HEK293 (cell line): ENCODE data around the gene C2CD3.

ENCODE experiments used
- CTCF ChIP-seq: fragments of 450-650 bp; formaldehyde crosslinking; IDR thresholded peaks from 2 replicates; pipeline ENCODE4 v1.5.1; 2016; ENCODE audit warnings: missing biosample characterization, missing genetic modification characterization
- HOXC10 ChIP-seq: sonication (generic); formaldehyde crosslinking; IDR thresholded peaks from 2 replicates; pipeline ENCODE4 v1.8.1; 2023; ENCODE audit warnings: mild to moderate bottlenecking, missing genetic modification reagents
- KLF10 ChIP-seq: fragments of 450-650 bp; IDR thresholded peaks from 2 replicates; pipeline ENCODE4 v1.5.1; 2018; ENCODE audit warnings: missing biosample characterization, mild to moderate bottlenecking, missing genetic modification characterization
- KLF16 ChIP-seq: fragments of 450-650 bp; formaldehyde crosslinking; IDR thresholded peaks from 2 replicates; pipeline ENCODE4 v1.5.1; 2017; ENCODE audit warnings: missing biosample characterization, missing genetic modification characterization
- KLF7 ChIP-seq: fragments of 450-650 bp; formaldehyde crosslinking; IDR thresholded peaks from 2 replicates; pipeline ENCODE4 v1.5.1; 2016; ENCODE audit warnings: missing biosample characterization, missing genetic modification characterization, borderline replicate concordance
- KLF8 ChIP-seq: fragments of 450-650 bp; formaldehyde crosslinking; IDR thresholded peaks from 2 replicates; pipeline ENCODE4 v1.5.1; 2016; ENCODE audit warnings: missing biosample characterization, missing genetic modification characterization
- MYNN ChIP-seq: fragments of 450-650 bp; formaldehyde crosslinking; IDR thresholded peaks from 2 replicates; pipeline ENCODE4 v1.5.1; 2016; ENCODE audit warnings: missing biosample characterization, missing genetic modification characterization, borderline replicate concordance
- PATZ1 ChIP-seq: fragments of 450-650 bp; formaldehyde crosslinking; IDR thresholded peaks from 2 replicates; pipeline ENCODE4 v1.5.1; 2016; ENCODE audit warnings: missing biosample characterization, missing genetic modification characterization
- REST ChIP-seq: fragments of 450-650 bp; formaldehyde crosslinking; IDR thresholded peaks from 2 replicates; pipeline ENCODE4 v1.5.1; 2016; ENCODE audit warnings: missing biosample characterization, missing genetic modification characterization
- SP2 ChIP-seq: fragments of 450-650 bp; formaldehyde crosslinking; IDR thresholded peaks from 2 replicates; pipeline ENCODE4 v1.5.1; 2016; ENCODE audit warnings: missing biosample characterization, missing genetic modification characterization
- SP7 ChIP-seq: fragments of 450-650 bp; formaldehyde crosslinking; IDR thresholded peaks from 2 replicates; pipeline ENCODE4 v1.5.1; 2016; ENCODE audit warnings: missing biosample characterization, missing genetic modification characterization
- YY1 ChIP-seq: fragments of 450-650 bp; formaldehyde crosslinking; IDR thresholded peaks from 2 replicates; pipeline ENCODE4 v1.5.1; 2018; ENCODE audit warnings: missing biosample characterization, missing genetic modification characterization
- YY2 ChIP-seq: fragments of 450-650 bp; formaldehyde crosslinking; IDR thresholded peaks from 2 replicates; pipeline ENCODE4 v1.5.1; 2016; ENCODE audit warnings: missing biosample characterization, missing genetic modification characterization
- ZBTB11 ChIP-seq: fragments of 450-650 bp; formaldehyde crosslinking; conservative IDR thresholded peaks from 2 replicates; pipeline ENCODE4 v1.5.1; 2016; ENCODE audit warnings: low read depth, missing biosample characterization, missing genetic modification characterization
- ZBTB44 ChIP-seq: fragments of 450-650 bp; IDR thresholded peaks from 2 replicates; pipeline ENCODE4 v1.5.1; 2018; ENCODE audit warnings: missing biosample characterization, mild to moderate bottlenecking, missing genetic modification characterization
- ZBTB7A ChIP-seq: fragments of 450-650 bp; formaldehyde crosslinking; IDR thresholded peaks from 2 replicates; pipeline ENCODE4 v1.5.1; 2016; ENCODE audit warnings: low read depth, missing biosample characterization, missing genetic modification characterization
- ZFHX2 ChIP-seq: fragments of 450-650 bp; formaldehyde crosslinking; conservative IDR thresholded peaks from 2 replicates; pipeline ENCODE4 v1.5.1; 2016; ENCODE audit warnings: missing biosample characterization, missing genetic modification characterization
- ZFP37 ChIP-seq: fragments of 450-650 bp; formaldehyde crosslinking; IDR thresholded peaks from 2 replicates; pipeline ENCODE4 v1.5.1; 2016; ENCODE audit warnings: missing biosample characterization, missing genetic modification characterization
- ZFP41 ChIP-seq: fragments of 450-650 bp; formaldehyde crosslinking; IDR thresholded peaks from 2 replicates; pipeline ENCODE4 v1.5.1; 2016; ENCODE audit warnings: missing biosample characterization, missing genetic modification characterization, borderline replicate concordance
- ZNF311 ChIP-seq: fragments of 450-650 bp; formaldehyde crosslinking; IDR thresholded peaks from 2 replicates; pipeline ENCODE4 v1.5.1; 2017; ENCODE audit warnings: missing biosample characterization, missing genetic modification characterization, borderline replicate concordance
- ZNF335 ChIP-seq: fragments of 450-650 bp; formaldehyde crosslinking; conservative IDR thresholded peaks from 2 replicates; pipeline ENCODE4 v1.5.1; 2016; ENCODE audit warnings: missing biosample characterization, missing genetic modification characterization
- ZNF341 ChIP-seq: fragments of 450-650 bp; formaldehyde crosslinking; IDR thresholded peaks from 2 replicates; pipeline ENCODE4; 2016; ENCODE audit warnings: low read depth, missing biosample characterization, missing genetic modification characterization
- ZNF510 ChIP-seq: fragments of 450-650 bp; formaldehyde crosslinking; IDR thresholded peaks from 2 replicates; pipeline ENCODE4 v1.5.1; 2018; ENCODE audit warnings: mild to moderate bottlenecking, missing genetic modification characterization, missing biosample characterization; ENCODE audit not compliant: insufficient replicate concordance
- ZNF629 ChIP-seq: fragments of 450-650 bp; formaldehyde crosslinking; IDR thresholded peaks from 2 replicates; pipeline ENCODE4 v1.5.1; 2017; ENCODE audit warnings: missing biosample characterization, missing genetic modification characterization
- ZNF660 ChIP-seq: fragments of 450-650 bp; IDR thresholded peaks from 2 replicates; pipeline ENCODE4 v1.5.1; 2018; ENCODE audit warnings: missing biosample characterization, mild to moderate bottlenecking, missing genetic modification characterization
- ZNF792 ChIP-seq: fragments of 450-650 bp; formaldehyde crosslinking; IDR thresholded peaks from 2 replicates; pipeline ENCODE4 v1.5.1; 2016; ENCODE audit warnings: missing biosample characterization, missing genetic modification characterization
- ZXDB ChIP-seq: fragments of 450-650 bp; formaldehyde crosslinking; IDR thresholded peaks from 2 replicates; pipeline ENCODE4 v1.5.1; 2016; ENCODE audit warnings: missing biosample characterization, missing genetic modification characterization

The C2CD3 gene

GRCh38 chr11:74170694-74171629 is at the start of gene C2CD3, which contains the start of gene PPME1 (continued):
- TF ChIP-seq ZNF335 (tag by site-specific recombination) (peak; percentile 62), MYNN (tag by site-specific recombination) (peak; percentile 48; the same call in 1 of the 2 replicates), KLF16 (tag by site-specific recombination) (peak; percentile 57; the same call in 1 of the 2 replicates), YY2 (tag by site-specific recombination) (peak; percentile 29; the same call in 1 of the 2 replicates), PATZ1 (peak; percentile 34), KLF10 (no peak), HOXC10 (CRISPR knock-in tag) (no peak), ZBTB7A (tag by site-specific recombination) (no peak), ZNF629 (tag by site-specific recombination) (peak; percentile 96), KLF7 (tag by site-specific recombination) (peak; percentile 24; the same call in 1 of the 2 replicates), ZNF792 (tag by site-specific recombination) (no peak), ZNF660 (tag by site-specific recombination) (peak; percentile 60), ZBTB44 (no peak), ZBTB11 (tag by site-specific recombination) (peak; percentile 94), ZFP41 (tag by site-specific recombination) (no peak), REST (tag by site-specific recombination) (peak; percentile 96), ZNF341 (peak; percentile 75), ZNF311 (no peak), ZXDB (peak; percentile 46; the same call in 1 of the 2 replicates), CTCF (tag by site-specific recombination) (peak; percentile 25; the same call in 1 of the 2 replicates), ZNF510 (no peak), YY1 (no peak), KLF8 (peak; percentile 62), SP7 (peak; percentile 56), ZFP37 (tag by site-specific recombination) (0 out of 2 replicates have a peak, but pooled peaks have one; percentile 27), ZFHX2 (tag by site-specific recombination) (peak; percentile 98), SP2 (peak; percentile 93)
